ENCODE results near the gene SNX12.

DNA sequence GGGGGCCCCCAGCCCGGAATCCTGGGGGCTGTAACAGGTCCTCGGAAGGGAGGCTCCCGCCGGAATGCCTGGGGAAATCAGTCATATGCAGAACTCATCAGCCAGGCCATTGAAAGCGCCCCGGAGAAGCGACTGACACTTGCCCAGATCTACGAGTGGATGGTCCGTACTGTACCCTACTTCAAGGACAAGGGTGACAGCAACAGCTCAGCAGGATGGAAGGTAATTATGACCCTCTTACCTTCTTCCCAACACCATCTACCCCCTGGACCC, 28.6 kb upstream of the SNX12 start:
- TF ChIP-seq, protein P1, sequence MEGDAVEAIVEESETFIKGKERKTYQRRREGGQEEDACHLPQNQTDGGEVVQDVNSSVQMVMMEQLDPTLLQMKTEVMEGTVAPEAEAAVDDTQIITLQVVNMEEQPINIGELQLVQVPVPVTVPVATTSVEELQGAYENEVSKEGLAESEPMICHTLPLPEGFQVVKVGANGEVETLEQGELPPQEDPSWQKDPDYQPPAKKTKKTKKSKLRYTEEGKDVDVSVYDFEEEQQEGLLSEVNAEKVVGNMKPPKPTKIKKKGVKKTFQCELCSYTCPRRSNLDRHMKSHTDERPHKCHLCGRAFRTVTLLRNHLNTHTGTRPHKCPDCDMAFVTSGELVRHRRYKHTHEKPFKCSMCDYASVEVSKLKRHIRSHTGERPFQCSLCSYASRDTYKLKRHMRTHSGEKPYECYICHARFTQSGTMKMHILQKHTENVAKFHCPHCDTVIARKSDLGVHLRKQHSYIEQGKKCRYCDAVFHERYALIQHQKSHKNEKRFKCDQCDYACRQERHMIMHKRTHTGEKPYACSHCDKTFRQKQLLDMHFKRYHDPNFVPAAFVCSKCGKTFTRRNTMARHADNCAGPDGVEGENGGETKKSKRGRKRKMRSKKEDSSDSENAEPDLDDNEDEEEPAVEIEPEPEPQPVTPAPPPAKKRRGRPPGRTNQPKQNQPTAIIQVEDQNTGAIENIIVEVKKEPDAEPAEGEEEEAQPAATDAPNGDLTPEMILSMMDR (IDR thresholded peaks at IDR 0.05; ENCODE audit: low read depth, low read length, missing input control) = no peak
- TF ChIP-seq SP1 (IDR thresholded peaks at IDR 0.05) (no peak), TAF1 (conservative IDR thresholded peaks at IDR 0.05) (no peak), GABPA (IDR thresholded peaks at IDR 0.05 in 1 of 2, conservative IDR thresholded peaks at IDR 0.05 in 1 of 2) (no peak), YY1 (IDR thresholded peaks at IDR 0.05) (no peak), RAD21 (IDR thresholded peaks at IDR 0.05) (no peak), FOXA1 (IDR thresholded peaks at IDR 0.05) (no peak), ATF3 (IDR thresholded peaks at IDR 0.05) (no peak), EGR1 (IDR thresholded peaks at IDR 0.05; ENCODE audit: low read depth in 2 of 2) (no peak), RXRA (IDR thresholded peaks at IDR 0.05) (no peak)
- TF ChIP-seq, protein P2, sequence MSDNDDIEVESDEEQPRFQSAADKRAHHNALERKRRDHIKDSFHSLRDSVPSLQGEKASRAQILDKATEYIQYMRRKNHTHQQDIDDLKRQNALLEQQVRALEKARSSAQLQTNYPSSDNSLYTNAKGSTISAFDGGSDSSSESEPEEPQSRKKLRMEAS (IDR thresholded peaks at IDR 0.05) = no peak
- TF ChIP-seq, protein P3, sequence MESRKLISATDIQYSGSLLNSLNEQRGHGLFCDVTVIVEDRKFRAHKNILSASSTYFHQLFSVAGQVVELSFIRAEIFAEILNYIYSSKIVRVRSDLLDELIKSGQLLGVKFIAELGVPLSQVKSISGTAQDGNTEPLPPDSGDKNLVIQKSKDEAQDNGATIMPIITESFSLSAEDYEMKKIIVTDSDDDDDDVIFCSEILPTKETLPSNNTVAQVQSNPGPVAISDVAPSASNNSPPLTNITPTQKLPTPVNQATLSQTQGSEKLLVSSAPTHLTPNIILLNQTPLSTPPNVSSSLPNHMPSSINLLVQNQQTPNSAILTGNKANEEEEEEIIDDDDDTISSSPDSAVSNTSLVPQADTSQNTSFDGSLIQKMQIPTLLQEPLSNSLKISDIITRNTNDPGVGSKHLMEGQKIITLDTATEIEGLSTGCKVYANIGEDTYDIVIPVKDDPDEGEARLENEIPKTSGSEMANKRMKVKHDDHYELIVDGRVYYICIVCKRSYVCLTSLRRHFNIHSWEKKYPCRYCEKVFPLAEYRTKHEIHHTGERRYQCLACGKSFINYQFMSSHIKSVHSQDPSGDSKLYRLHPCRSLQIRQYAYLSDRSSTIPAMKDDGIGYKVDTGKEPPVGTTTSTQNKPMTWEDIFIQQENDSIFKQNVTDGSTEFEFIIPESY (IDR thresholded peaks at IDR 0.05) = no peak
- TF ChIP-seq, protein P4, sequence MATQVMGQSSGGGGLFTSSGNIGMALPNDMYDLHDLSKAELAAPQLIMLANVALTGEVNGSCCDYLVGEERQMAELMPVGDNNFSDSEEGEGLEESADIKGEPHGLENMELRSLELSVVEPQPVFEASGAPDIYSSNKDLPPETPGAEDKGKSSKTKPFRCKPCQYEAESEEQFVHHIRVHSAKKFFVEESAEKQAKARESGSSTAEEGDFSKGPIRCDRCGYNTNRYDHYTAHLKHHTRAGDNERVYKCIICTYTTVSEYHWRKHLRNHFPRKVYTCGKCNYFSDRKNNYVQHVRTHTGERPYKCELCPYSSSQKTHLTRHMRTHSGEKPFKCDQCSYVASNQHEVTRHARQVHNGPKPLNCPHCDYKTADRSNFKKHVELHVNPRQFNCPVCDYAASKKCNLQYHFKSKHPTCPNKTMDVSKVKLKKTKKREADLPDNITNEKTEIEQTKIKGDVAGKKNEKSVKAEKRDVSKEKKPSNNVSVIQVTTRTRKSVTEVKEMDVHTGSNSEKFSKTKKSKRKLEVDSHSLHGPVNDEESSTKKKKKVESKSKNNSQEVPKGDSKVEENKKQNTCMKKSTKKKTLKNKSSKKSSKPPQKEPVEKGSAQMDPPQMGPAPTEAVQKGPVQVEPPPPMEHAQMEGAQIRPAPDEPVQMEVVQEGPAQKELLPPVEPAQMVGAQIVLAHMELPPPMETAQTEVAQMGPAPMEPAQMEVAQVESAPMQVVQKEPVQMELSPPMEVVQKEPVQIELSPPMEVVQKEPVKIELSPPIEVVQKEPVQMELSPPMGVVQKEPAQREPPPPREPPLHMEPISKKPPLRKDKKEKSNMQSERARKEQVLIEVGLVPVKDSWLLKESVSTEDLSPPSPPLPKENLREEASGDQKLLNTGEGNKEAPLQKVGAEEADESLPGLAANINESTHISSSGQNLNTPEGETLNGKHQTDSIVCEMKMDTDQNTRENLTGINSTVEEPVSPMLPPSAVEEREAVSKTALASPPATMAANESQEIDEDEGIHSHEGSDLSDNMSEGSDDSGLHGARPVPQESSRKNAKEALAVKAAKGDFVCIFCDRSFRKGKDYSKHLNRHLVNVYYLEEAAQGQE (IDR thresholded peaks at IDR 0.05) = no peak

All from liver (tissue), 3 donors.